ENCODE measurements around the gene ARF1. TPM values are rescaled to one million over a fixed set of nuclear protein-coding genes. Genes with fewer than 3 reads are reported as not detected.

ARF1 gene
- total and polyA plus RNA-seq, 7 donors, result 176 to 612 (median 295) TPM

DNA sequence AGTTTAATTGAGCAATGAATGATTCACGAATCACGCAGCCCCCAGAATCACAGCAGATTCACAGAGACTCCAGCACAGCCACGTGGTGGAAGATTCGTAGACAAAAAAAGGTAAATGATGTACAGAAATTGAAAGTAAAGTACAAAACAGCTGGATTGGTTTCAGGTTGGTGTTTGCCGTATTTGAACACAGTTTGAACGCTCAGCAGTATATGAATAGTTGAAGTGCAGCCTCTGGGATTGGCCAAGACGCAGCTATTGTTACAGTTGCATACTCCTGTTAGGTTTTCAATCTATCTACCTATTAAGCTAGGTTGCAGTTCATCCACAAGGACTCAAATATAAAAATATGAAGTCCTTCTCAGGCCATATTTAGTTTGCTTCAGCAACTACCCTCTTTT lies 29.7 kb downstream of the ARF1 start:
- TF ChIP-seq, protein P1, sequence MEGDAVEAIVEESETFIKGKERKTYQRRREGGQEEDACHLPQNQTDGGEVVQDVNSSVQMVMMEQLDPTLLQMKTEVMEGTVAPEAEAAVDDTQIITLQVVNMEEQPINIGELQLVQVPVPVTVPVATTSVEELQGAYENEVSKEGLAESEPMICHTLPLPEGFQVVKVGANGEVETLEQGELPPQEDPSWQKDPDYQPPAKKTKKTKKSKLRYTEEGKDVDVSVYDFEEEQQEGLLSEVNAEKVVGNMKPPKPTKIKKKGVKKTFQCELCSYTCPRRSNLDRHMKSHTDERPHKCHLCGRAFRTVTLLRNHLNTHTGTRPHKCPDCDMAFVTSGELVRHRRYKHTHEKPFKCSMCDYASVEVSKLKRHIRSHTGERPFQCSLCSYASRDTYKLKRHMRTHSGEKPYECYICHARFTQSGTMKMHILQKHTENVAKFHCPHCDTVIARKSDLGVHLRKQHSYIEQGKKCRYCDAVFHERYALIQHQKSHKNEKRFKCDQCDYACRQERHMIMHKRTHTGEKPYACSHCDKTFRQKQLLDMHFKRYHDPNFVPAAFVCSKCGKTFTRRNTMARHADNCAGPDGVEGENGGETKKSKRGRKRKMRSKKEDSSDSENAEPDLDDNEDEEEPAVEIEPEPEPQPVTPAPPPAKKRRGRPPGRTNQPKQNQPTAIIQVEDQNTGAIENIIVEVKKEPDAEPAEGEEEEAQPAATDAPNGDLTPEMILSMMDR (IDR thresholded peaks at IDR 0.05), result no peak
- DNase-seq (no peak), ATAC-seq (no peak)
- no peaks in the 10 kb centered on the region for H3K9me3 ChIP-seq
- WGBS, 3 donors, result 87 to 94% (median 88%) methylated on average over 7 of the region's 7 CpGs
- H3K36me3 ChIP-seq (ENCODE audit: insufficient read depth in 1 of 2, low read depth in 1 of 2), result peaks cover 0 to 7% of the 10 kb centered on the region in 2 donors
- H3K4me1 ChIP-seq, result peaks cover 16% of the 10 kb centered on the region
- H3K27ac ChIP-seq, result no peak overlapping the region
- no peak overlapping the region for H3K4me3 ChIP-seq
- intact Hi-C loops (cut with DNase I), result no loop called here
- H3K27me3 ChIP-seq (ENCODE audit: insufficient read depth in 3 of 3, low read length in 2 of 3), result no peaks in the 10 kb centered on the region

DNA sequence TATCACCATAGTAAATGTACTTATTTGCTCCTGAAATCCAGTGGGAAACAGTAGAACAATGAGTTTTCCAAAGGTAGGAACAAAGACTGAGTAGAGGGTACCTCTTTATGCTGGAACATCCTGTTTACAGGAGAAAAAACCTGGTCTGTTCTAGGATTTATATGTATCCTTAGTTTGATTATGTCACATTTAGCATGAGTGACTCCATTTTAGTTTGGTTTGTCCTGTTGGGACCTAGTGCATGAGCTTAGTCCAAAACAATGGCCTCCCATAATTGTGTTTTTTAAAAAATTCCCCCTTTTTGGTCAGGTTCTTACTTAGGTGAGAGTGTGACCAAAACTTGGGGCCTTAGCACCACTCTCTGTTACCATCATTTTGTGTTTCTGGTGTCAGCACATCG lies 30.1 kb downstream of the ARF1 start:
- peaks cover 0 to 2% of the 10 kb centered on the region in 2 donors for H3K36me3 ChIP-seq (ENCODE audit: insufficient read depth in 1 of 2, low read depth in 1 of 2)
- intact Hi-C loops (cut with DNase I), result no loop called here
- TF ChIP-seq, protein P1 (IDR thresholded peaks at IDR 0.05), result no peak
- no peak overlapping the region for H3K27ac ChIP-seq
- H3K9me3 ChIP-seq, result no peaks in the 10 kb centered on the region
- no peak overlapping the region for H3K4me3 ChIP-seq
- DNase-seq (no peak), ATAC-seq (no peak)
- H3K4me1 ChIP-seq, result peaks cover 16% of the 10 kb centered on the region
- no peaks in the 10 kb centered on the region for H3K27me3 ChIP-seq (ENCODE audit: insufficient read depth in 3 of 3, low read length in 2 of 3)
- 83 to 94% (median 88%) methylated on average over 1 of the region's 1 CpG for WGBS, 3 donors

DNA sequence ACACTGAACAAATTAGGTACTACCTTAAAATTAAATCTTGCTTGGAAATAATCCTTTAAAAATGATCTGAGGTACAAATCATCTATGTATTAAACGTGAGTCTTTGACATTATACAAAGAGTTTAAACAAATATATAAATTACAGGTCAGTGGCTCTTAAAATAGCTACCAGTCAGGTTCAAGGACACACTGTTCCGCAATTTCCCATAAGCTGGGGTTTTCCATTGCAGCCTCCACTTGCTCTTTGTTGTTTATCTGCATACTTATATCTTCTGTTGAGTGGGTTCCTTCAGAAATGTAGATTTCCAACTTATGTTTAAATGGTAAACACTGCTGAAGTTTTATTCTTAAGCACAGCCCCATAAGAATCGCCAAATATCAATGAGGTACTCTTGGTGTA lies 32.3 kb downstream of the ARF1 start:
- no peak overlapping the region for H3K27ac ChIP-seq

DNA sequence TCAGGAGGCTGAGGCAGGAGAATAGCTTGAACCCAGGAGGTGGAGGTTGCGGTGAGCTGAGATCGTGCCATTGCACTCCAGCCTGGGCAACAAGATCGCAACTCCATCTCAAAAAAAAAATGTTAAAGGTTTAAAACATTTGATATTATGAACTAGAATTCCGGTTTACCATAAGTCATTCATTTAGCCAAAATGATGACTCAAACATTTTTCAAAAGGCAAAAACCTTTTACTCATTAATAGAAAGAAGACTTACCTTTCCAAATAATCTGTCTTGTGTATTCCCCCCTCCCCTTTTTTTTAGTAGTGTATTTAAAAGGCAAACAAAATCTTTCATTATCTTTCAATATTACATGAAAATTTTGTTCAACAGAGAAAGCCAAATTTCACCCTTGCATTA lies 34.8 kb downstream of the ARF1 start:
- Histone ChIP-seq H3K27ac (no peak overlapping the region), H3K9me3 (no peaks in the 10 kb centered on the region), H3K36me3 (ENCODE audit: insufficient read depth in 1 of 2, low read depth in 1 of 2) (no peaks in the 10 kb centered on the region), H3K27me3 (ENCODE audit: insufficient read depth in 3 of 3, low read length in 2 of 3) (no peaks in the 10 kb centered on the region), H3K4me3 (no peak overlapping the region), H3K4me1 (no peaks in the 10 kb centered on the region)
- 95 to 100% (median 98%) methylated on average over 4 of the region's 4 CpGs for WGBS, 3 donors
- ATAC-seq, result no peak
- DNase-seq, result no peak
- intact Hi-C loops (cut with DNase I), result no loop called here
- TF ChIP-seq, protein P1 (IDR thresholded peaks at IDR 0.05), result no peak

More for the DNA sequence above, 32.3 kb downstream of the ARF1 start:
- DNase-seq (no peak), ATAC-seq (no peak)
- Histone ChIP-seq H3K27me3 (ENCODE audit: insufficient read depth in 3 of 3, low read length in 2 of 3) (no peaks in the 10 kb centered on the region), H3K36me3 (ENCODE audit: insufficient read depth in 1 of 2, low read depth in 1 of 2) (no peaks in the 10 kb centered on the region), H3K9me3 (no peaks in the 10 kb centered on the region), H3K4me1 (peaks cover 5% of the 10 kb centered on the region), H3K4me3 (no peak overlapping the region)
- intact Hi-C loops (cut with DNase I), result no loop called here
- TF ChIP-seq, protein P1 (IDR thresholded peaks at IDR 0.05), result no peak
- WGBS, 3 donors, result 74 to 76% (median 75%) methylated on average over 3 of the region's 3 CpGs

DNA sequence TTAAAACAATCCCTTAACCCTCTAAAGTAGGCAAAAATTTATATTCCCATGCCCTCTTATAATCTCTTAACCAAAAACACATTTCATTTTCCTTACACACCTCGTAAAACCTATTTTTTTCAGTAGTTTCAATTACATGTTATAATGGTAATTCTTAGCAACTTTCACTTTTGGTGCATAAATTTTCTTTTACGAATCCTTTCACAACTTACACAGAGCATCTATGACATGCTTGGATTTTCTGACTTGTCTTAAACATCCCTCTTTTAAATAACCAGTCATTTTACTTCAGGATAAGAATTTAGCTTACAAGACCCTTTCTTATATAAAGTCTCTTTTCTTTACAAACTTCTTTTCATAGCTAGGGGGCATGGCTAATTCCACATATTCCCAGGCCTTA lies 35.5 kb downstream of the ARF1 start:
- no peak for ATAC-seq
- DNase-seq, result no peak
- no peak overlapping the region for H3K4me3 ChIP-seq
- no peaks in the 10 kb centered on the region for H3K36me3 ChIP-seq (ENCODE audit: insufficient read depth in 1 of 2, low read depth in 1 of 2)
- H3K4me1 ChIP-seq, result no peaks in the 10 kb centered on the region
- TF ChIP-seq, protein P1 (IDR thresholded peaks at IDR 0.05), result no peak
- intact Hi-C loops (cut with DNase I), result no loop called here
- no peaks in the 10 kb centered on the region for H3K9me3 ChIP-seq
- no peak overlapping the region for H3K27ac ChIP-seq
- no peaks in the 10 kb centered on the region for H3K27me3 ChIP-seq (ENCODE audit: insufficient read depth in 3 of 3, low read length in 2 of 3)
- 80 to 87% (median 85%) methylated on average over 2 of the region's 2 CpGs for WGBS, 3 donors
